Prostate gland (tissue), 2 donors: ENCODE results near the gene S100A1.

ENCODE experiments used
- POLR2A ChIP-seq: fragments of 450-650 bp; IDR thresholded peaks from one replicate; pipeline ENCODE4 v1.6.1; 2016; ENCODE audit warnings: antibody characterized with exemption, mild to moderate bottlenecking
- POLR2AphosphoS5 ChIP-seq: sonication (generic); formaldehyde crosslinking; IDR thresholded peaks from one replicate; pipeline ENCODE4 v1.6.1; 2017; ENCODE audit warnings: antibody characterized with exemption
- TF ChIP-seq, protein P1 (sequence below), 4 experiments: fragments of 200-600 bp in 2 of 4; fragments of 450-650 bp in 2 of 4; sonication (generic) in 2 of 4; IDR thresholded peaks; 1 replicate in 3 of 4; 2 replicates in 1 of 4; pipeline ENCODE4 v1.5.1; 2016 to 2019; ENCODE audit warnings: antibody characterized with exemption in 4 of 4, mild to moderate bottlenecking in 2 of 4, moderate library complexity in 2 of 4

DNA sequence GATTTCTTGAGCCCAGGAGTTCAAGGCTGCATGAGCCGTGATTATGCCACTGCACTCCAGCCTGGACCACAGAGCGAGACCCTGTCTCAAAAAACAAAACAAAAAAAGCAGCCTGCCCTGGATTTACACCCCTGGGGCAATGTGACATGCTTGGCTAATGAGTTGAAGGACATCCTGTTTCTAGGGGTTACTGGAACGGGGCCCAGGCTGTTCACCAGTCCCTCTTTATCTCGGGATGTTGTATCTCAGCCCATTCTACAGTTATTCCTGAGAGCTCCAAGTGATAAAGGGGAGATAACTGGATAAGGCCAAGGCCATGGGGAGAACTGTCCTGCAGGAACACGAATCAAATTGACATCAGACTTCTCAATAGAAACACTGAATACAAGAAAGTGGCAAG is 40.9 kb upstream of the S100A1 start:
- TF ChIP-seq POLR2A (no peak), POLR2AphosphoS5 (no peak)
- TF ChIP-seq, protein P1, sequence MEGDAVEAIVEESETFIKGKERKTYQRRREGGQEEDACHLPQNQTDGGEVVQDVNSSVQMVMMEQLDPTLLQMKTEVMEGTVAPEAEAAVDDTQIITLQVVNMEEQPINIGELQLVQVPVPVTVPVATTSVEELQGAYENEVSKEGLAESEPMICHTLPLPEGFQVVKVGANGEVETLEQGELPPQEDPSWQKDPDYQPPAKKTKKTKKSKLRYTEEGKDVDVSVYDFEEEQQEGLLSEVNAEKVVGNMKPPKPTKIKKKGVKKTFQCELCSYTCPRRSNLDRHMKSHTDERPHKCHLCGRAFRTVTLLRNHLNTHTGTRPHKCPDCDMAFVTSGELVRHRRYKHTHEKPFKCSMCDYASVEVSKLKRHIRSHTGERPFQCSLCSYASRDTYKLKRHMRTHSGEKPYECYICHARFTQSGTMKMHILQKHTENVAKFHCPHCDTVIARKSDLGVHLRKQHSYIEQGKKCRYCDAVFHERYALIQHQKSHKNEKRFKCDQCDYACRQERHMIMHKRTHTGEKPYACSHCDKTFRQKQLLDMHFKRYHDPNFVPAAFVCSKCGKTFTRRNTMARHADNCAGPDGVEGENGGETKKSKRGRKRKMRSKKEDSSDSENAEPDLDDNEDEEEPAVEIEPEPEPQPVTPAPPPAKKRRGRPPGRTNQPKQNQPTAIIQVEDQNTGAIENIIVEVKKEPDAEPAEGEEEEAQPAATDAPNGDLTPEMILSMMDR (IDR thresholded peaks at IDR 0.05), result no peak
